NCI-H460 (cell line): ENCODE results near the gene RGS7BP. TPM values are rescaled to one million over a fixed set of nuclear protein-coding genes. Genes with fewer than 3 reads are reported as not detected.

Source experiments
- DNase-seq: peaks from one replicate; pipeline ENCODE4 v3.0.0-alpha.2; 2016; ENCODE audit warnings: low read depth; ENCODE audit errors: extremely low read depth
- polyA plus RNA-seq: library from polyadenylated mRNA; depleted of rRNA; stranded (reverse); fragments of >200 nt; gene quantifications from 2 replicates; pipeline ENCODE4 v1.2.3, GENCODE V29; 2014; cell fraction: nucleus; rRNA removed
- total RNA-seq: library from RNA; depleted of rRNA; stranded (reverse); fragments of >200 nt; shearing (Covaris generic); gene quantifications from 2 replicates; pipeline ENCODE4 v1.2.3, GENCODE V29; 2014; rRNA removed

RGS7BP gene
- total RNA-seq, result not detected in 2 replicates
- not detected in 2 replicates for polyA plus RNA-seq

- DNase-seq, result peak; percentile 5
These were observed at the start of gene RGS7BP for GRCh38 chr5:64505769-64506566. TSS of gene RGS7BP (plus strand) at chr5:64506015. CDS start at chr5:64506625, 610 bp downstream.

- no peak for DNase-seq
These were observed 48.0 kb upstream of the RGS7BP start for GRCh38 chr5:64457846-64458245.

- DNase-seq, result no peak
These were observed 46.9 kb upstream of the RGS7BP start for GRCh38 chr5:64458948-64459347.

GRCh38 chr5:64462391-64462790, 43.4 kb upstream of the RGS7BP start:
- DNase-seq, result no peak

GRCh38 chr5:64486163-64486562, 19.7 kb upstream of the RGS7BP start:
- no peak for DNase-seq

- no peak for DNase-seq
These were observed 18.5 kb upstream of the RGS7BP start for GRCh38 chr5:64487283-64487682.

- DNase-seq, result no peak
These were observed 16.0 kb upstream of the RGS7BP start for GRCh38 chr5:64489857-64490256.

GRCh38 chr5:64497386-64497785, 8.4 kb upstream of the RGS7BP start:
- DNase-seq, result no peak

- no peak for DNase-seq
These were observed 3.6 kb upstream of the RGS7BP start for GRCh38 chr5:64502196-64502595.

GRCh38 chr5:64506567-64507263, 900 bp downstream of the RGS7BP start:
- DNase-seq, result no peak

GRCh38 chr5:64507264-64507605, 1.4 kb downstream of the RGS7BP start:
- DNase-seq, result no peak

- no peak for DNase-seq
These were observed 4.0 kb downstream of the RGS7BP start for GRCh38 chr5:64509828-64510227.

- DNase-seq, result no peak
These were observed 7.7 kb downstream of the RGS7BP start for GRCh38 chr5:64513492-64513891.

- DNase-seq, result no peak
These were observed 8.8 kb downstream of the RGS7BP start for GRCh38 chr5:64514612-64515011.

- DNase-seq, result no peak
These were observed 10.4 kb downstream of the RGS7BP start for GRCh38 chr5:64516216-64516615.

- no peak for DNase-seq
These were observed 13.0 kb downstream of the RGS7BP start for GRCh38 chr5:64518793-64519192.

GRCh38 chr5:64519263-64519662, 13.4 kb downstream of the RGS7BP start:
- DNase-seq, result no peak

- DNase-seq, result no peak
These were observed 21.1 kb downstream of the RGS7BP start for GRCh38 chr5:64526734-64527439.

GRCh38 chr5:64530076-64530475, 24.3 kb downstream of the RGS7BP start:
- DNase-seq, result no peak

- DNase-seq, result no peak
These were observed 26.4 kb downstream of the RGS7BP start for GRCh38 chr5:64532212-64532611.

GRCh38 chr5:64532657-64533056, 26.8 kb downstream of the RGS7BP start:
- DNase-seq, result no peak
